Activated T-cell treated with anti-CD3 and anti-CD28 coated beads, Interleukin-2, amount 50 U/mL, for 48 hours (primary cell): Measurements from ENCODE around the gene VPS37D.
"Not testable (repeated sequence)": the region's sequence is repeated elsewhere in the genome, so short reads cannot be mapped to it uniquely, and the experiment has no call there.

Experiments
- DNase-seq, 2 experiments: peaks; one replicate each; pipeline ENCODE4 v3.0.0-alpha.2; 2020

Gene VPS37D, protein sequence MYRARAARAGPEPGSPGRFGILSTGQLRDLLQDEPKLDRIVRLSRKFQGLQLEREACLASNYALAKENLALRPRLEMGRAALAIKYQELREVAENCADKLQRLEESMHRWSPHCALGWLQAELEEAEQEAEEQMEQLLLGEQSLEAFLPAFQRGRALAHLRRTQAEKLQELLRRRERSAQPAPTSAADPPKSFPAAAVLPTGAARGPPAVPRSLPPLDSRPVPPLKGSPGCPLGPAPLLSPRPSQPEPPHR

DNA sequence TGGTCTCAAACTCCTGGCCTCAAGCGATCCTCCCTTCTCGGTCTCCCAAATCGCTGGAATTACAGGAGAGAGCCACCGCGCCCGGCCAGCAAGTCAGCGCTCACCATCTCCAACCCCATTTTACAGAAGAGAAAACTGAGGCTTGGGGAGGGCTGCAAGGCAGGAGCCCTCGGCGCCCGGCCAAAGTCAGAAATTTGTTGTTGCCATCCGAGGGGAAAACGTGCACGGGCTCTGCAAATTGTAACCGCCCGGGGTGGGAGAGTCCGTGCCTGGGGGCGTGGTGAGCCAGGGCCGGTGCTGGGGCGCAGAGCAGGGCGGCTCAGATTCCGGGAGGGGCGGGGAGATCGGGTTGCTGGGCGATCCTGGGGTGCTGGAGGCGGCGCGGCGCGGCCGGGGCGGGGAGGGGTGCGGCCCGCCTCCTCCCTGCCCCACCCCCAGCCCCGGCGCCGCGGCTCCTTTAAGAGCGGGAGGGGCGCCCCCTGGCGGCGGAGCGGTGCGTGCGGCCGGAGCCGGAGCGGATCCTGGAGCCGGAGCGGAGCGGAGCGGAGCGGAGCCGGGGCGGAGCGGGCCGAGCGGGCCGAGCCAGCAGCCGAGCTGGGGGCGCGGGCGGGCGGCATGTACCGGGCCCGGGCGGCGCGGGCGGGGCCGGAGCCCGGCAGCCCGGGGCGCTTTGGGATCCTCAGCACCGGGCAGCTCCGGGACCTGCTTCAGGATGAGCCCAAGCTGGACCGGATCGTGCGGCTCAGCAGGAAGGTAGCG is at the start of gene VPS37D:
Gene VPS37D, plus strand, starts transcription at position 488 of the 759 bp plus-strand sequence. Its CDS starts 128 bp downstream, at position 616.
- DNase-seq = peak; percentile 94 to 96

DNA sequence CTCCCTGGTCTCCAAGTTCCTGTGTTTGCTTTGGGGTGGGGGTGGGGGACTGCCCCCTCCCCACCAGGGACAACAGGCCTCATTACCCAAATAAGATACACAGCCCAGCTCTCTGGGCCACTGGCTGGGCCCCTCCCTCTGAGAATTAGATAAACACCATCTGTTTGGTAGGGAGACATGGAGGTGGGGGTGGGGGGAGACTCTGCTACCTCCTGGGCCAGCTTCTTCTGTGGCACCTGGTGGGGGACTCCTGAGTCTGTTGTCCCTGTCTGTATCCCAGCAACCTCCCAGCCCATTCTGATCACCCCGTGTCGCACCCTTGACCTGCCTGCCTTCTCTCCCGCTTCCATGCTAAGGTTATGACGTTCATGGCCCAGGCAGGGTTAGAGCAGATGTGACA is 49.1 kb upstream of the VPS37D start:
- DNase-seq = no peak

DNA sequence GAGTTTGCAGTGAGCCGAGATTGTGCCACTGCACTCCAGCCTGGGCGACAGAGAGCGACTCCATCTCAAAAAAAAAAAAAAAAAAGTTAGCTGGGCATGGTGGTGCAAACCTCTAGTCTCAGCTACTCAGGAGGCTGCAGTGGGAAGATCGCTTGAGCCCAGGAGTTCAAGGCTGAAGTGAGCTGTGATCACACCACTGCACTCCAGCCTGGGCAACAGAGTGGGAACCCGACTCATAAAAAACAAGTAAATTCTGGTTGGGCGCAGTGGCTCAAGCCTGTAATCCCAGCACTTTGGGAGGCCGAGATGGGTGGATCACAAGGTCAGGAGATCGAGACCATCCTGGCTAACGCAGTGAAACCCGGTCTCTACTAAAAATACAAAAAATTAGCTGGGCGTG is 48.2 kb upstream of the VPS37D start:
- DNase-seq = not testable (repeated sequence)

DNA sequence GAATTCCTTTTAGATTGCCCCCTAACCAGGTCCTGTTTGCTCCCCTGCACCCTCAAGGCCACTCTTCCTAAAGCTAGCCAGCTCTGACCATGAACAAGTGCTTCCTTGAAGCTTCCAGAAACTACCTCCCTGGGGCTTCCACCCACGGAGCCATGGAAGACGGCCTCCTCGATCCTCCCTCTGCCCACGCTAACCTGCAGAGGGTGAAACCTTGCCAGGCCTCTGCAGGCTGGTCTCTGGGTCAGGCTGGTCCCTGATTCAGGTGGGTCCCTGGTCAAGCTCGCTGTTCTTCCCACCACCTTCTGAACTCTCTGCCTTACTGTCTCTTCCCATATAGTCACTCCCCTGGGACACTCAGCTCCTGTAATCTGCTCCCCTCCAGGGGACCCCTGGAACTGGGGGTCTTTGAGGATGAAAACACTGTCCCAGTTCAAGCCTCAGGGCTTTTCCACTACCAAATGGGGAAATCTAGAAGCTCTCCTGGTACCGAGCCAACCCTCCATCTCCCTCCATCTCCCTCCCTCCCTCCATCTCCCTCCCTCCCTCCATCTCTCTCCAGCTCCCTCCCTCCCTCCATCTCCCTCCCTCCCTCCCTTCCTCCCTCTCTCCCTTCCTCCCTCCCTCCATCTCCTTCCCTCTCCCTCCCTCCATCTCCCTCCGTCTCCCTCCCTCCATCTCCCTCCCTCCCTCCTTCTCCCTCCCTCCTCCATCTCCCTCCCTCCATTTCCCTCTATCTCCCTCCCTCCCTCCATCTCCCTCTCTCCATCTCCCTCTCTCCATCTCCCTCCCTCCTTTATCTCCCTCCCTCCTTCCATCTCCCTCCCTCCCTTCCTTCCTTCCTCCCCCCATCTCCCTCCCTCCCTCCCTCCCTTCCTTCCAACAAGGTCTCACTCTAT is 46.2 kb upstream of the VPS37D start:
- no peak for DNase-seq

DNA sequence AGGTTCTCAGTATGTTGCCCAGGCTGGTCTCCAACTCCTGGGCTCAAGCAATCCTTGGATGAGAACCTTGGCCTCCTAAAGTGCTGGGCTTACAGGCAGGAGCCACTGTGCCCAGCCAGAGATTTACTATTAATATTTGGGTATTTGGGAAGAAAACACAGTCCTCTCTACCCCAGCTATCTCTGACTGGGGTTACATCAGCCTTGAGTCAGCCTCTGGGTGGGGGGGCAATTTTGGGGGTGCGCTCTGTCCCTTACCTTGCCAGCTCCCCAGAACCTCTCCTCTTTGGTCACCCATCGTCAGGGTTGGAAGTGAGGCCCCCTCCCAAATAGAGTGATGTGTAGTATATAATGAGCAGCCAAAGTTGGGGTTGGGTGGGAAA is 45.1 kb upstream of the VPS37D start:
- no peak for DNase-seq

DNA sequence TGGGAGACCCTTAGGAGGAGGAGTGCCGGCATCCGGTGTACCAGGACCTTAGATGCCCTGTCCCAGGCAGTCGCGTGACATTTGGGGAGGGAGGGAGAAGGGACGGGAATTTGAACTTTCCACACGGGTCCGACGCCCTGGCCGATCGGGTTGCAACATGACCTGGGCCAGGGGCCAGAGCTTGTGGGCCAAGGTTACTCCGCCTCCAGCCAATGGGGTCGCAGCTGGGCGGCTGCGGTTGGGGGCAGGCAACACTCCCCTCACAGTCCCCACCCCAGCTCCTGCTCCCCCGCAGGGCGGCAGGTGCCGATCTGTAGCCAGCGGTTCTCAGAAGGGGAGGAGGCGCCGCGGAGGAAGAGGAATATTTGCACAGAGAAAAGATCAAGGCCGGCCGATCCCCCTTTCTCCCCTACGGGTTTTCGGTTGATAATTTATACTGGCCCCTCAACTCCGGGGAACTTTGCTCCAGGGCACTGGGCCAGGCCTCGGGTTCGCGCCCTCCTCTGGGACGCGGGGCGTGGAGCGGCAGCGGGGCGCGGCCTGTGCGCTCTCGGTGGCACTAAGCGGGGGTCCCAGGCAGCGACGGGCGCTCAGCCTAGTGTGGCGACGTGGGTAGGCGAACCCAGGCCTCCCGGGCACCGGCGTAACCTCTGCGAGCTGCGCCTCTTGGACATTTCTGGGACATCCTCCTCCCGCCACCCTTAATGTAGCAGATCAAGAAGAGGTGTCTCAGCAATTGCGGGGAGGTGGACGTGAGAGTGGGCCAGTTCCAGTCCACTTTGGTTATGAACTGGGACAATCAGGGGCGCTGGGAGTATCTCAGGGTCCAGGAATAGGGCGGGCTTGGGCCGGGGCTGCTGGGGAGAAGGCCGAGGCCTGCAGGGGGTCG is 44.5 kb upstream of the VPS37D start:
- no peak for DNase-seq

DNA sequence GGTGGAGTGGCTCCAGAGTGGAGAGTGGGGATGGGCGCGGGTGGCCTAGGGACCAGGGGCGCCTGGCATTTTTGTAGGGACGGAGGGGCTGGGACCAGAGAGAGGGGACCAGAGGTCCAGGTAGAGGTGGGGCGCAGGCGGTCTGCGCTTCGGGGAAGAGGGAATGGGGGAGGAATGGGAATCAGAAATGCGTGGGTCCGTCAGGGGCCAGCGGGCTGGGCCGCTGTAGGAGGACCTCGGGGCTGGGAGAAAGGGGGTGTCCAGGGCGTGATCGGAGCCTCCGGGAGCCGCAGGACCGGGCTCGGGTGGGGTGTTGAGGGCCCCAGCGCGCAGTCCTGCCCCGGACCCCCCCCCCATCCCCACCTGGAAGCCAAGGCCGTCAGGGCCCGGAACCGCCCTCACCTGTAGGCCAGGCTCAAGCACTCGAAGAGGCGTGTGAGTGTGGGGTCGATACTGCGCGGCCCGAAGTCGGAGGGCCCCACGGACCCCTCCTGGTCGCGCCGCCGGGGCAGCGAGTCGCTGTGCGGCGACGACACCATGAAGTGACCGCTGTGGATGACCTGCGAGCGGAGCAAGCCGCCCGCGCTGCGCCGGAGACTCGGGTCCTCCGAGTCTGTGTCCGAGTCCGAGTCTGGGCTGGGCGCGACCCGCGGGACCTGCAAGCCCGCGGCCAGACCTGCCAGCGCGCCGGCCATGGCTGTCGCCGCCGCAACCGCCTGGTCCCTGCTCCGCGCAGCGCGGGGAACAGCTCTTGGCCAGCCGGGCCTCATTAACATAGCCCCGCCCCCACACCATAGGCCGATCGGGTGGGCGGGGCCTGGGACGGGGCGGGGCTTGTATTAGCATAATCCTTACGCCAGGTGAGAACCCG is 43.6 kb upstream of the VPS37D start, which contains the start of gene MLXIPL:
Gene MLXIPL, minus strand, starts transcription at position 725 of the 871 bp plus-strand sequence. Its CDS starts 30 bp downstream, at position 695.
- peak; percentile 76 to 78 for DNase-seq

DNA sequence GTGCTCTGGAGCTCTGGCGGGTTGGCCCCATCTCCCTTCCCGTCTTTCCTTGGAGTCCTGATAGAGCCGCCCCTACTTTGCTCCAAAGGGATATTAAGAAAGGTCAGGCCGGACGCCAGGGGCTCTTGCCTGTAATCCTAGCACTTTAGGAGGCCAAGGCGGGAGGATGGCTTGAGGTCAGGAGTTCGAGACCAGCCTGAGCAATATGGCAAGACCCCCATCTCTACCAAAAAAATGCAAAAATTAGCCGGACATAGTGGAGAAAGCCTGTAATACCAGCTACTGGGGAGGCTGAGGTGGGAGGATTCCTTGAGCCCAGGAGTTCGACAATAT is 43.0 kb upstream of the VPS37D start:
- DNase-seq = no peak

DNA sequence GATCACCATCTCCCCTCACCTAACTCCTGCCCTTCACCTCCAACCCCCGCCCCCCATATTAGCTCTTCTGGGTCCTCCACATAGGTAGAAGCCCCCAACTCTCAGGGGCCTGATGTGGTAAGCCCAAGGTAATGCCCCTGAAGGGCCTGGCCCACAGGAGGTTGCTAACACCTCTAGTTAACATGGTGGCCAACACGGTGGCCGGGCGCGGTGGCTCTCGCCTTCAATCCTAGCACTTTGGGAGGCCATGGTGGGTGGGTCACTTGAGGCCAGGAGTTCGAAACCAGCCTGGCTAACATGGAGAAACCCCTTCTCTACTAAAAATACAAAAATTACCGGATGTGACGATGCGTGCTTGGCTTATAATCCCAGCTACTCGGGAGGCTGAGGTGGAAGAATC is 42.4 kb upstream of the VPS37D start:
- DNase-seq = no peak

DNA sequence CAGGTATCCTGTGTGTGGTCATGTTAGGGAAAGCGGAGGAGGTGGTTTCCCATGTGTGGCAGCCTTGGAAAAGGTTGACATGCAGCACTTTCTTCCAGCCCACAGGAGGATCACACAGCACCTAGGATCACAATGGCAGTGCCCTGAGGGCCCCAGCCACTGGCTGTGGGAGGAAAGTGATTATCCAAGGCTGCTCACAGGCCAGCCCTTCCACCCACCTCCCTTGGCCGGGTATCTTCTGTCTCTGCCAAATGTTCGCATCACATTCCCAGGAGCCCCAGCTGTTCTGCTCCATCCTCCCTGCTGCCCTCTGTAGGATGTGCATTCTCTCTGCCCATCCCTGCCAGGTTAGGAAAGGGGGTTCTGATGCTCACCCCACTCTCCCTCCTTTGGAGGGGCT is 40.8 kb upstream of the VPS37D start:
- DNase-seq = no peak

DNA sequence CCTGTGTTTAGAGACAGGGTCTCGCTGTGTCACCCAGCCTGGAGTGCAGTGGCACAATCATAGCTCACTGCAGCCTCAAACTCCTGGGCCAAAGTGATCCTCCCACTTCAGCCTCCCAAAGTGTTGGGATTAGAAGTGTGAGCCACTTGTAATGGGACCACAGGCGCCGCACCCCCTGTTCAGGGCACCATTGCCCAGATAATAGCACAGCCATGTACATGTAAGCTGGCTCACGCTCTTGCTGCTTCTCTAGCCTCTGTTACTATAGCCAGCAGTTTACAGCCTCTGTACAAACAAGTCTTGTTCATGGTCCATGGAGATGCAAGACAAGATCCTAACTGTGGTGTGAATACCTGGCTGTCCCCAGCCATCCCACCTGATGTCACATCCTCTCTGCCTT is 39.1 kb upstream of the VPS37D start:
- DNase-seq = no peak

DNA sequence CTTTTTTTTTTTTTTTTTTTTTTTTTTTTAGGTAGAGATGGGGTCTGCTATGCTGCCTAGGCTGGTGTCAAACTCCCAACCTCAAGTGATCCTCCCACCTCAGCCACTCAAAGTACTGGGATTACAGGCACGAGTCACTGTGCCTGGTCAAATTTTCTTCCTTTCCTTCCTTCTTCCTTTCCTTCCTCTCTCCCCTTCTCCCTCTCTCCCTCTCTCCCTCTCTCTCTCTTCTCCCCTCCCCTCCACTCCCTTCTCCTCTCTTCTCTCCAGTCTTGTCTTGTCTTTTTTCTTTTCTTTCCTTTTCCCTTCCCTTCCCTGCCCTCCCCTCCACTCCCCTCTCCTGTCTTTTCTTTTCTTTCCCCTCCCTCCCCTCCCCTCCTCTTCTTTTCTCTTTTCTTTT is 36.1 kb upstream of the VPS37D start:
- DNase-seq = no peak

DNA sequence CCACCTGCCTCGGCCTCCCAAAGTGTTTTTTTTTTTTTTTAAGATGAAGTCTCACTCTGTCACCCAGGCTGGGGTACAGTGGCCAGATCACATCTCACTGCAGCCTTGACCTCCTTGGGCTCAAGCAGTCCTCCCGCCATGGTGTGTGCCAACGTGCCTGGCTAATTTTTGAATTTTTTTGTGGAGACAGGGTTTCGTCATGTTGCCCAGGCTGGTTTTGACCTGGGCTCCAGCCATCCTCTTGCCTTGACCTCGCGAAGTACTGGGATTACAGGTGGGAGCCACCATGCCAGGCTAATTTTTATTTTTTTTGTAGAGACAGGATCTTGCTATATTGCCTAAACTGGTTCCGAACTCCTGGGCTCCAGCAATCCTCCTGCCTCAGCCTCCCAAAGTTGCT is 34.3 kb upstream of the VPS37D start:
- no peak for DNase-seq

DNA sequence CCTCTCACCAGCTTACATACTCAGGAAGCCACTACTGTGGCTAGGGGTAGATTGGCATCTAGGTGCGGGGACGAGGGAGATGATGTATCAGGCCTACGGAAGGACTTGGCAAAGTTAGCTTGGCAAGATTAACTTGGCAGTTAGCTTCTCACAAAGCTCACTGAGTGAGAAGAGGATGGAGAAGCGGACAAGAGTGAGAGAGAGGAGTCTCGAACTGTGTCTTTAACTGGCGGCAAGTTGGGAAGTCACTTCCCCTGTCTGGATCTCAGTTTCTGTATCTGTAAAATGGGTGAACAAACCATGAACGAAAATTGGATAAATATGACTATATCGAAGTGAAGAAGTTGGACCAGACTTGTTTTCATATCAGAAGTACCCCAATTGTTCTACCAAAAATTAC is 33.8 kb upstream of the VPS37D start:
- no peak for DNase-seq

DNA sequence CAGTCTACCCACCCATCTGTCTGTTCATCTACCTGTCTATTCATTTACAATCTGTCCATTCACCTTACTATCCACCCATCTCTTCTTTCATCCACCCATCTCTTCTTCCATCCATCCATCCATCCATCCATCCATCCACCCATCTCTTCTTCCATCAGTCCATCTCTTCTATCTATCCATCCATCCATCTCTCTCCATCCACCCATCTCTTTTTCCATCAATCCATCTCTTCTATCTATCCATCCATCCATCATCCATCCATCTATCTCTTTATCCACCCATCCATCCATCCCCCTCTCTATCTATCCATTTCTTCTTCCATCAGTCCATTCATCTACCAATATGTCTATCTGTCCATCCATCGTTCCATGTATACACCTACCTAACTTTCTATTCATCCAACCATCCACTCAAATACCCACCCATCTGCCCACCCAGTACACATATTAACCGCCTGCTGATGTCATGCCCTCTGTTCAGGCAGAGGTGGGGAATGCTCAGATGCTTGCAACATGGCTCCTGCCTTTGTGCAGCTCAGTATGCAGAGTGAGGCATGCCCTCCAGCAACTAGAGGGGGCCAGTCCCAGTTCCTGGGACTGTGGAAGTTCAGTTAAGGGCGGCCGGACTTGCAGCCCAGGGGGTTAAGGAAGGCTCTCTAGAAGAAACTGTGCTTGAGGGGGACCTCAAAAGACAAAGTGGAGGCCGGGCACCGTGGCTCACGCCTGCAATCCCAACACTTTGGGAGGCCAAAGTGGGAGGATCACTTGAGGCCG is 32.0 kb upstream of the VPS37D start:
- no peak for DNase-seq

DNA sequence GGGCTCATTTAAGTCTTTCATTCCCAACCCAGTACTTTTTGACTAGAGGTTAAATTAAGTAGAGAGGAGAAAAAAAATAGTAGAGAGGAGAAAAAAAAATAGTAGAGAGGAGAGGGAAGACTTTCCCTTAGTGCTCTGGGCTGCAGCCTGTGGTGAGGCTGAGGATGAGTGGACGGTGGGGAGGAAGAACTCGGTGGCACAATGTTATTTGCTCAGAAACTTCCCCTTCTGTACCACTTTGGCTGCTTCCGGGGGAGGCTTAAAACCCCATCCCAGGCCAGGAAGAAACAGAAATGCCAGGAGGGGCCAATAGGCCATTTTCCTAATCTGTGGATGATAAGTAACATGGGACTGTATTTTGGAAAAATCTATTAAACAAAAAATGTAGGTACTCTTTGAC is 28.7 kb upstream of the VPS37D start:
- DNase-seq = no peak

DNA sequence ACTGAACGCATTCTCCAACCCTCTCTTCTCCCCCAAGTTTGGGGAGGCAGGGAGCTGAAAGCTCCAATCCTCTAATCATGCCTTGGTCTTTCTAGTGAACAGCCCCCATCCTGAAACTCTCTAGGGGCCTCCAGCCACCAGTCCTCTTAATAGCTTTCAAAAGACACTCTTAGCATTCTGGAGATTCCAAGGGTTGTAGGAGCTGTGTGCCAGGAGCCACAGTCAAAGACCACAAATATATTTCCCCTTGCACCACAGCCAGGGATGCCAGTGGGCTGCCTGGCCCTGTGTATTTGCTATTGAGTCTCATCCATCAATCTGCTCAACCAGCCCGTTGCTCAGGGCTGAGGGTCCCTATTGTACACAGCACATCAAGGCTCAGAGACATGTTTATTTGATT is 24.8 kb upstream of the VPS37D start:
- no peak for DNase-seq

DNA sequence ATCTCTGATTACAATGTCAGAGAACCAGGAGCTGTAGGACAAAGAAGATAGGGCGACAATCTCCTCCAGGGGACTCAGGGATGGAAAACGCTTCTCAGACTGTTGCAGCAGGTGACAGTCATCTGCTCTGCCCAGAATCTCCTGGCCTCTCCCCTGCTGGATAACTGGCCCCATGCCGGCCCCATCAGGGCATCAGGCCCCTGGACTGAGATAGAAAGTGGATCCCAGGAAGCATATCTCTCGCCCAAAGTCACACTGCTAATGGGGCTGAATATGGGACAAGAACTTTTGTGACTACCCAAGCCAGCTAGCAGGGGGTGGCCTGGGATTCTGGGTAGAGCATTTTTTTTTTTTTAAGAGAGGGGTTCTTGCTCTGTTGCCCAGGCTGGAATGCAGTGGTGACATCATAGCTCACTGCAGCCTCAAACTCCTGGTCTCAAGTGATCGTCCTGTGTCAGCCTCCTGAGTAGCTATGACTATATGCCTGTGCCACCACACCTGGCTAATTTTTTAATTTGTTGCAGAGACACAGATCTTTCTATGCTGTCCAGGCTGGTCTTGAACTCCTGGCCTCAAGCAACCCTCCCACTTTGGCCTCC is 22.8 kb upstream of the VPS37D start:
- no peak for DNase-seq

DNA sequence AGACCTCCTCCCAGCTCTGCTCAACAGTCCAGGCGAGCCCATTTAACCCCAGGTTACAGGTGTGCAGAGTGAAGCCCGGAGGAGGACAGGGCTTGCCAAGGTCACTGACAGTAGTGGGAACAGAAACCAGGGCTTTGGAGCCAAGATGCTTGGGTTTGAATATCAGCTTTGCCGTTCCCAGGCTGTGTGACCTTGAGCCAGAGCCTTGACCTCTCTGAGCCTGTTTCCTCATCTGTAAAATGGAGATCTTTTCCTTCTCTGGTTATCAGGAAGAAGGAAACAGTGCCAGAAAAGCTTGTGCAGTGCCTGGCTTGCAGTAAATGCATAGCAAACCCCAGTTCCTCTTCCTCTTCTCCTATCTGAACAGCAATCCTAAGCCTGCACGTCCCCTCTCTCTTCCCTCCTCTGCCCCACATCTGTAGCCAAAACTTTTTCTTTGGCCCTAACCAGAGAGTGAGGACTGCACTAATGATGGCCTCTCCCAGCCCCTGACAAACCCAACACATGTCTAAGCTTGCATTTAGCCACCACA is 21.9 kb upstream of the VPS37D start:
- DNase-seq = no peak
